NCI-H69 (cell line): Measurements from ENCODE around the gene UFSP2.
A peak's percentile ranks its signal among the peaks of the same experiment; 100 is the strongest.

Experiments used
- DNase-seq: peaks from one replicate; lab custom pipeline; 2025; lab: John Stamatoyannopoulos, UW

Gene UFSP2

GRCh38 chr4:185425647-185426352 is at the start of gene UFSP2:
UFSP2 (minus strand) TSS chr4:185425964; CDS start chr4:185425868, 96 bp downstream.
- peak; percentile 87 for DNase-seq

GRCh38 chr4:185473247-185473646 is 47.5 kb upstream of the UFSP2 start:
- no peak for DNase-seq

GRCh38 chr4:185472103-185472542 is 46.4 kb upstream of the UFSP2 start:
- peak; percentile 10 for DNase-seq

- peak; percentile 85 for DNase-seq
Observed at GRCh38 chr4:185471235-185472102, 45.7 kb upstream of the UFSP2 start, which contains the start of gene CCDC110. CCDC110 (minus strand) TSS chr4:185471733; CDS start chr4:185471683, 50 bp downstream.

- DNase-seq: peak; percentile 80
Observed at GRCh38 chr4:185470501-185471195, 44.9 kb upstream of the UFSP2 start.

GRCh38 chr4:185469580-185470154 is 43.9 kb upstream of the UFSP2 start:
- no peak for DNase-seq

GRCh38 chr4:185468999-185469398 is 43.2 kb upstream of the UFSP2 start:
- no peak for DNase-seq

- no peak for DNase-seq
Observed at GRCh38 chr4:185467991-185468390, 42.2 kb upstream of the UFSP2 start.

GRCh38 chr4:185467101-185467500 is 41.3 kb upstream of the UFSP2 start:
- DNase-seq: no peak

- DNase-seq: no peak
Observed at GRCh38 chr4:185465707-185466106, 39.9 kb upstream of the UFSP2 start.

GRCh38 chr4:185464887-185465286 is 39.1 kb upstream of the UFSP2 start:
- peak; percentile 58 for DNase-seq

GRCh38 chr4:185464183-185464582 is 38.4 kb upstream of the UFSP2 start:
- DNase-seq: peak; percentile 13

GRCh38 chr4:185463541-185463940 is 37.8 kb upstream of the UFSP2 start:
- peak; percentile 25 for DNase-seq

- no peak for DNase-seq
Observed at GRCh38 chr4:185461565-185461964, 35.8 kb upstream of the UFSP2 start.

- DNase-seq: peak; percentile 29
Observed at GRCh38 chr4:185457136-185457535, 31.4 kb upstream of the UFSP2 start.

- DNase-seq: no peak
Observed at GRCh38 chr4:185456131-185456530, 30.4 kb upstream of the UFSP2 start.

- DNase-seq: no peak
Observed at GRCh38 chr4:185445209-185445608, 19.4 kb upstream of the UFSP2 start.

- DNase-seq: no peak
Observed at GRCh38 chr4:185441479-185441878, 15.7 kb upstream of the UFSP2 start.

- DNase-seq: no peak
Observed at GRCh38 chr4:185437809-185438208, 12.0 kb upstream of the UFSP2 start.

GRCh38 chr4:185435466-185435865 is 9.7 kb upstream of the UFSP2 start:
- DNase-seq: no peak

GRCh38 chr4:185429660-185430059 is 3.9 kb upstream of the UFSP2 start:
- no peak for DNase-seq
